Tibial artery (tissue), 4 donors: ENCODE data around the gene UBE2E2.

Experiments used
- DNase-seq, 2 donors: peaks; one replicate each; pipeline ENCODE4 v3.0.0-alpha.2; 2019
- H3K27ac ChIP-seq, 2 donors: fragments of 200-600 bp; sonication (generic) in 1 of 2; 1 replicate in 1 of 2; 2 replicates in 1 of 2; pipeline ENCODE4 v1.5.1; 2018 to 2019; ENCODE audit warnings: mild to moderate bottlenecking in 1 of 2
- H3K27me3 ChIP-seq, 2 donors: fragments of 200-600 bp; sonication (generic) in 1 of 2; one replicate each; pipeline versions ENCODE4 v1.5.1 to v1.6.0; 2016 to 2019
- H3K36me3 ChIP-seq, 3 donors: fragments of 200-600 bp; sonication (generic) in 2 of 3; one replicate each; pipeline ENCODE4 v1.5.1; 2016 to 2019; ENCODE audit warnings: mild to moderate bottlenecking in 2 of 3
- H3K4me1 ChIP-seq, 4 donors: fragments of 200-600 bp; sonication (generic) in 2 of 4; 1 replicate in 3 of 4; 2 replicates in 1 of 4; pipeline ENCODE4 v1.5.1; 2016 to 2019
- H3K4me3 ChIP-seq, 2 donors: fragments of 200-600 bp; sonication (generic) in 1 of 2; 1 replicate in 1 of 2; 2 replicates in 1 of 2; pipeline ENCODE4 v1.5.1; 2018 to 2019; ENCODE audit warnings: mild to moderate bottlenecking in 2 of 2
- H3K9me3 ChIP-seq, 3 donors: fragments of 200-600 bp; sonication (generic) in 1 of 3; one replicate each; pipeline ENCODE4 v1.5.1; 2016 to 2019
- CTCF ChIP-seq, 2 experiments: fragments of 200-600 bp in 1 of 2; fragments of 450-650 bp in 1 of 2; IDR thresholded peaks; one replicate each; pipeline ENCODE4 v1.5.1; 2017 to 2019; ENCODE audit warnings: antibody characterized with exemption in 2 of 2, mild to moderate bottlenecking in 1 of 2, moderate library complexity in 1 of 2
- intact Hi-C: fragments of 100-400 bp; cut with DNase I; formaldehyde crosslinking; loops from one replicate; pipeline ENCODE4 v1.15.0; 2023; ENCODE audit warnings: low total_unique reads

Gene UBE2E2

GRCh38 chr3:23518441-23518840, 315.3 kb downstream of the UBE2E2 start:
- intact Hi-C loops: no loop called here
- Histone ChIP-seq H3K27ac (no peak overlapping the region), H3K27me3 (no peaks in the 10 kb centered on the region), H3K36me3 (no peaks in the 10 kb centered on the region), H3K9me3 (no peaks in the 10 kb centered on the region), H3K4me3 (no peak overlapping the region), H3K4me1 (peaks cover 0 to 14% (median 5%) of the 10 kb centered on the region in 4 donors)
- no peak for TF ChIP-seq CTCF (IDR thresholded peaks at IDR 0.05)
- DNase-seq: no peak

DNA sequence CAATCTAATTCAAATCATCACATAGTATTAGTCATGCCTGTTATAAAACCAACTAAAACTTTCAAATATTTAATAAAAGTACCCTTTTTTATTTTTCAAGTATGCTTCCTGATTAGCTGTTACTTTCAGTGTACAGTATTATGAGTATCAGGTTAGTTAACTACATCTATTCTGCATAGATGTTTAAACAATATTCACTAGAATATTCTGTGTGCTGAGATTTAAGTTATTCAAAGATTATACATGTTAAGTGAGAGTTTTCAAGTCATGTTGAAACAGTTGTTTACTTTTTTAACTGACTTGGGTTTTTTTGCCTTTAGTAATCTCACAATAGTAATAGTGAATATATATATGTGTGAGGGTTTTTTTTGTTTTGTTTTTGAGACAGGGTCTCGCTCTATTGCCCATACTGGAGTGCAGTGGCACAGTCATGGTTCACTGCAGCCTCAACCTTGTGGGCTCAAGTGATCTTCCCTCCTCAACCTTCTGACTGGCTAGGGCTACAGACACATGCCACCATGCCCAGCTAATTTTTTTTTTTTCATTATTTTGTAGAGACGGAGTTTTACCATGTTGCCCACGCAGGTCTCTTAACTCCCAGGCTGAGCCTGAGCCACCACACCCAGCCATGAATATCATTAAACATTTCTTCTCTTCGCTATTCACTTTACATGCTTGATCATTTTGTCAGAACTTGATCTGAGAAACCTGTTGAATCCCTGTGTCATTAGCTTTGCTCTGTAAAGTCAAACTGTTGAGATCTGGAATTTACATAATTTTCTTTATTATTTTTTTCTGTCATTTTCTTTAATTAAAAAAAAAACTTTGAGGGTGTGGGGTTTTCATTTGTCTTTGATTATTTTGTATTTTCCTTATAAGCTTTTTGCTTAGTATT, 316.4 kb downstream of the UBE2E2 start:
- Histone ChIP-seq H3K27me3 (no peaks in the 10 kb centered on the region), H3K36me3 (no peaks in the 10 kb centered on the region), H3K4me1 (peaks cover 0 to 14% (median 5%) of the 10 kb centered on the region in 4 donors), H3K27ac (no peak overlapping the region), H3K4me3 (no peak overlapping the region), H3K9me3 (no peaks in the 10 kb centered on the region)
- no peak for DNase-seq
- intact Hi-C loops: no loop called here
- no peak for TF ChIP-seq CTCF (IDR thresholded peaks at IDR 0.05)

- Histone ChIP-seq H3K4me1 (no peaks in the 10 kb centered on the region), H3K4me3 (no peak overlapping the region), H3K27ac (no peak overlapping the region), H3K9me3 (no peaks in the 10 kb centered on the region), H3K36me3 (no peaks in the 10 kb centered on the region), H3K27me3 (no peaks in the 10 kb centered on the region)
- no peak for TF ChIP-seq CTCF (IDR thresholded peaks at IDR 0.05)
- no peak for DNase-seq
- intact Hi-C loops: no loop called here
Observed at GRCh38 chr3:23527326-23527725, 324.2 kb downstream of the UBE2E2 start.

DNA sequence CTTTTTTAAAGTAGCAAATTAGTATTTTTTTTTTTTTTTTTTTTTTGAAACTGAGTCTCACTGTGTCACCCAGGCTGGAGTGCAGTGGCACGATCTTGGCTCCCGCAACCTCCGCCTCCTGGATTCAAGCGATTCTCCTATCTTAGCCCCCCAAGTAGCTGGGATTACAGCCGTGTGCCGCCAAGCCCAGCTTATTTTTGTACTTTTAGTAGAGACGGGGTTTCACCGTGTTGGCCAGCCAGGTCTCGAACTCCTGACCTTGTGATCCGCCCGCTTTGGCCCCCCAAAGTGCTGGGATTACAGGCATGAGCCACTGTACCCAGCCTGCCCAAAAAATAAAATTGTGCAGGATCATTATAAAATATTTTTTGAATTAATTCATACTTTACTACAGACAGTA, 330.5 kb downstream of the UBE2E2 start:
- H3K27ac ChIP-seq: no peak overlapping the region
- TF ChIP-seq CTCF (IDR thresholded peaks at IDR 0.05): no peak
- intact Hi-C loops: no loop called here
- H3K9me3 ChIP-seq: no peaks in the 10 kb centered on the region
- H3K36me3 ChIP-seq: no peaks in the 10 kb centered on the region
- DNase-seq: no peak
- no peaks in the 10 kb centered on the region for H3K27me3 ChIP-seq
- H3K4me3 ChIP-seq: no peak overlapping the region
- no peaks in the 10 kb centered on the region for H3K4me1 ChIP-seq

- TF ChIP-seq CTCF (IDR thresholded peaks at IDR 0.05): no peak
- no peak for DNase-seq
Observed at GRCh38 chr3:23533996-23534395, 330.9 kb downstream of the UBE2E2 start.

More at GRCh38 chr3:23533996-23534395, 330.9 kb downstream of the UBE2E2 start:
- Histone ChIP-seq H3K27ac (no peak overlapping the region), H3K4me3 (no peak overlapping the region), H3K9me3 (no peaks in the 10 kb centered on the region), H3K36me3 (no peaks in the 10 kb centered on the region), H3K4me1 (no peaks in the 10 kb centered on the region), H3K27me3 (no peaks in the 10 kb centered on the region)
- intact Hi-C loops: no loop called here
